Large intestine (tissue), 3 donors: ENCODE data around the gene TUBB1. TPM values are rescaled to one million over a fixed set of nuclear protein-coding genes. Genes with fewer than 3 reads are reported as not detected.

ENCODE experiments used
- DNase-seq, 2 donors: peaks; one replicate each; pipeline versions ENCODE4 v3.0.0 to v3.0.0-alpha.2; 2013
- H3K27ac ChIP-seq: one replicate; pipeline ENCODE4 v1.5.1; 2013; ENCODE audit warnings: low read length
- H3K27me3 ChIP-seq: 2 replicates; pipeline ENCODE4 v1.6.1; 2013; ENCODE audit warnings: low read length; ENCODE audit not compliant: control insufficient read depth, insufficient read depth
- H3K36me3 ChIP-seq: 2 replicates; pipeline ENCODE4 v1.6.1; 2013; ENCODE audit warnings: low read length; ENCODE audit not compliant: control insufficient read depth, insufficient read depth
- H3K4me1 ChIP-seq: one replicate; pipeline ENCODE4 v1.6.1; 2013; ENCODE audit warnings: low read length; ENCODE audit not compliant: control insufficient read depth, insufficient read depth
- H3K4me3 ChIP-seq: one replicate; pipeline ENCODE4 v1.5.1; 2013; ENCODE audit warnings: low read length
- H3K9me3 ChIP-seq: one replicate; pipeline ENCODE4 v1.6.1; 2013; ENCODE audit warnings: mild to moderate bottlenecking, low read depth, low read length, moderate library complexity; ENCODE audit not compliant: control insufficient read depth
- whole genome bisulfite sequencing: methylation state at CpG from one replicate; pipeline ENCODE4 v1.1.5; 2013; ENCODE audit warnings: low lambda C conversion rate; ENCODE audit not compliant: insufficient coverage; 5-methylcytosine and 5-hydroxymethylcytosine counted together
- polyA plus RNA-seq: library from polyadenylated mRNA; unstranded; fragments of 120-200 nt; gene quantifications from one replicate; pipeline ENCODE4 v1.2.1, GENCODE V29; 2013

The TUBB1 gene
- polyA plus RNA-seq, 1 donor: 0.52 TPM

GRCh38 chr20:59022754-59023153, 3.5 kb downstream of the TUBB1 start:
- no peak overlapping the region for H3K4me3 ChIP-seq
- no peak for DNase-seq
- H3K27ac ChIP-seq: no peak overlapping the region
- H3K36me3 ChIP-seq: peaks cover 37% of the 10 kb centered on the region
- no peaks in the 10 kb centered on the region for H3K4me1 ChIP-seq
- no peaks in the 10 kb centered on the region for H3K9me3 ChIP-seq
- no peaks in the 10 kb centered on the region for H3K27me3 ChIP-seq
- no CpG with 5 or more reads among the region's 15 CpGs for WGBS

GRCh38 chr20:59023616-59024015, 4.4 kb downstream of the TUBB1 start:
- Histone ChIP-seq H3K9me3 (no peaks in the 10 kb centered on the region), H3K4me1 (no peaks in the 10 kb centered on the region), H3K27me3 (no peaks in the 10 kb centered on the region), H3K36me3 (peaks cover 41% of the 10 kb centered on the region), H3K27ac (no peak overlapping the region), H3K4me3 (no peak overlapping the region)
- no CpG with 5 or more reads among the region's 13 CpGs for WGBS
- DNase-seq: no peak

GRCh38 chr20:59024111-59024530, 4.9 kb downstream of the TUBB1 start:
- Histone ChIP-seq H3K4me3 (no peak overlapping the region), H3K27ac (no peak overlapping the region), H3K4me1 (peaks cover 4% of the 10 kb centered on the region), H3K27me3 (no peaks in the 10 kb centered on the region), H3K36me3 (peaks cover 45% of the 10 kb centered on the region), H3K9me3 (no peaks in the 10 kb centered on the region)
- WGBS: no CpG with 5 or more reads among the region's 24 CpGs
- DNase-seq: no peak

DNA sequence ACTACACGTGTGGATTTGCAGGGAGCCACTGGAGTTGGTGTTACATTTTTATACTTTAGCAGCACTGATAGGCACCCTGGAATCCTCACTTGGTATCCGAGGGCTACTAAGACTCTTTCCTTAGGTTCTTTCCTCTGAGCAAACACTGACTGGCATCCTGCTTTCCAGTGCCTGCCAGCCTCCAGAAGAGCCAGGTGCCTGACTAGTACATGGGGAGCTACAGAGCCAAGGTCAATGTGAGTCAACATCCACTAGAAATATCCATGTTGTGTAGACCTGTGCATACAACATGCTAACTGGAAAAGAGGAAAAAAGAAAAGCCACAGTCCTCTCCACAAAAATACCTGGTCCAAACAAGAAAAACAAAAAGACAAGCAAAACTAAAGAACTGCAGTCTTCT, 5.9 kb downstream of the TUBB1 start:
- Histone ChIP-seq H3K27ac (no peak overlapping the region), H3K9me3 (no peaks in the 10 kb centered on the region), H3K36me3 (peaks cover 51% of the 10 kb centered on the region), H3K27me3 (no peaks in the 10 kb centered on the region), H3K4me3 (no peak overlapping the region), H3K4me1 (peaks cover 5% of the 10 kb centered on the region)
- no CpG with 5 or more reads among the region's 2 CpGs for WGBS
- no peak for DNase-seq

GRCh38 chr20:59025511-59025910, 6.3 kb downstream of the TUBB1 start:
- DNase-seq: no peak
- Histone ChIP-seq H3K27ac (no peak overlapping the region), H3K9me3 (no peaks in the 10 kb centered on the region), H3K36me3 (peaks cover 53% of the 10 kb centered on the region), H3K4me3 (no peak overlapping the region), H3K27me3 (no peaks in the 10 kb centered on the region), H3K4me1 (peaks cover 5% of the 10 kb centered on the region)
- 90% methylated on average over 2 of the region's 4 CpGs for WGBS

GRCh38 chr20:59026904-59027740, 7.9 kb downstream of the TUBB1 start:
- Histone ChIP-seq H3K27ac (no peak overlapping the region), H3K9me3 (no peaks in the 10 kb centered on the region), H3K4me1 (peaks cover 5% of the 10 kb centered on the region), H3K36me3 (peaks cover 53% of the 10 kb centered on the region), H3K27me3 (no peaks in the 10 kb centered on the region), H3K4me3 (no peak overlapping the region)
- no peak for DNase-seq
- WGBS: 100% methylated on average over 1 of the region's 5 CpGs

DNA sequence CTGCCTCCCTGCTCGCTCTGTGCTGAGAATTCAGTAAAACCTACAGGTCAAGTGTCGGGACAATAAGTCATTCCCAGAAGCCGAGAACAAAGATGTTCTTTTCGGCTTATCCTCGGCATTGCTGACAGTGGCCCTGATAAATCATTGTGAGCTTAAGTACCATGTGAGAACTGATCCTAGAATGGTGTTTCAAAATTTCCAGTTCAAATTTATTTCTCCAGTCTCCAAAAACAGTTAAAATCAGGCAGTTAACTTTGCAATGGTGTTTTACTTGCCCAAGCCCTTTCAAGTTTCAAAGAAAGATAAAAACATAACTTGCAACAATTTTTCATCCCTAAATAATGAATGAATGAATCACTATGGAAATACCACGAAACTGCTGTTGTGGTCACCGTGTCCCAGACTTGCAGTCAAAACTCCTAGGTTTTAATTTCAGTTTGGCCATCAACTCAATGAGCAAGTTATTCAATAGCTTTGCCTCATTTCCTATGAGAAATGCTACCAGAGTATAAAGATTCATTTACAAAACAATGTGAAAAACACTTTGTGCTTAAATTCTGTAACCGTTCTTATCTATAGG, 8.6 kb downstream of the TUBB1 start:
- no peak for DNase-seq
- H3K27me3 ChIP-seq: no peaks in the 10 kb centered on the region
- no peaks in the 10 kb centered on the region for H3K9me3 ChIP-seq
- H3K36me3 ChIP-seq: peaks cover 49% of the 10 kb centered on the region
- peaks cover 8% of the 10 kb centered on the region for H3K4me1 ChIP-seq
- H3K27ac ChIP-seq: no peak overlapping the region
- no peak overlapping the region for H3K4me3 ChIP-seq
- 100% methylated on average over 1 of the region's 8 CpGs for WGBS

DNA sequence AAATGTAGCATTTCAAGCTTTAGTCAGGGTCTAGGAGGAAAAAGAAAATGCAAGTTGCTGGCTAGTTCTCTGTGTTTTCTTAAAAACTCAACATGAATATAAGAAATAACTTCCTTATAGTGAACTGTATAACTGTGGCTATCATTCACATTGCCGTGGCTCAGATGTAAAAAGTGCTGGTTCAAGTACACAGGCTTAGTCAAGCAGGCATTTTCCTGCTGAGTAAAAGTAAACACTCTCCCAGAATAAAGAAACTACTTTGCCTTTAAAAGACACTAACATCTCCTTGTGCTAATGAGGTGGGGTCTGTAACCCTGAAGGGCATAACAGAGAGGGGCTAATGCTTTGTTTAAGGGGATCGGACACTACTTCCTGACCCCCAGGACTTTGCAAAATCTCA, 9.6 kb downstream of the TUBB1 start:
- Histone ChIP-seq H3K27me3 (no peaks in the 10 kb centered on the region), H3K4me3 (no peak overlapping the region), H3K36me3 (peaks cover 40% of the 10 kb centered on the region), H3K27ac (no peak overlapping the region), H3K4me1 (peaks cover 9% of the 10 kb centered on the region), H3K9me3 (no peaks in the 10 kb centered on the region)
- DNase-seq: no peak
- no CpG with 5 or more reads among the region's 2 CpGs for whole genome bisulfite sequencing

DNA sequence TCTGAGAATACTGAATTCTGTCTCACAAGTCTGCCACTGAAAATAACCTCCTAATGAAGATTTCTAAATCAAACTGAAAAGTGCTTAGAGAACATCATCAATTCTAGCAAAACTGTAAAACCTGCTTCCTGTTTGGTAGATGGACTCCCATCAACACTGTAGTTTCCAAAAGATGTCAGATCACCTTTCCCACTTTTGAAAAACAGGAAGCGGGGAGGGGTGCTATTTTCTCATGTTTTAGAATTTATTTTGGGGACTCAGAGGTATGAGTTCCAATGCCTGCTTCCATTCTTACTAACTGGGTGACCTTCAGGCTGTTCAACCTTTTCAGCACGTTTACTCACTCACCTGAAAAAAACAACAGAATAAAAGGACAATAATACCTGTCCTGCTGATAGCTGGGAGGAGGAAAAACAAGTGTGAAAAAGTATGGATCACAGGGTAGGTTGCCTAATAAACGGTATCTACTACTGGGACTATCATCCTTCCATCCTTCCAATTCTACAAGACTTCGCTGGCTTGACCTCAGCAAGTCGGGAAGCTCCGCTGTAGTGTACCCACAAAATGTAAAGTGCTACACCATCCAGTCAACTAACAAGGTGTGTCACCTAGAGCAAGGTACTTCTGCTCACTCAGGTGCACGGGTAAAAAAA, 11.8 kb downstream of the TUBB1 start:
- H3K4me3 ChIP-seq: peak overlapping the region; percentile 86
- DNase-seq: no peak
- no peaks in the 10 kb centered on the region for H3K27me3 ChIP-seq
- peak overlapping the region; percentile 92 for H3K27ac ChIP-seq
- peaks cover 9% of the 10 kb centered on the region for H3K4me1 ChIP-seq
- no CpG with 5 or more reads among the region's 7 CpGs for WGBS
- H3K9me3 ChIP-seq: no peaks in the 10 kb centered on the region
- peaks cover 43% of the 10 kb centered on the region for H3K36me3 ChIP-seq

DNA sequence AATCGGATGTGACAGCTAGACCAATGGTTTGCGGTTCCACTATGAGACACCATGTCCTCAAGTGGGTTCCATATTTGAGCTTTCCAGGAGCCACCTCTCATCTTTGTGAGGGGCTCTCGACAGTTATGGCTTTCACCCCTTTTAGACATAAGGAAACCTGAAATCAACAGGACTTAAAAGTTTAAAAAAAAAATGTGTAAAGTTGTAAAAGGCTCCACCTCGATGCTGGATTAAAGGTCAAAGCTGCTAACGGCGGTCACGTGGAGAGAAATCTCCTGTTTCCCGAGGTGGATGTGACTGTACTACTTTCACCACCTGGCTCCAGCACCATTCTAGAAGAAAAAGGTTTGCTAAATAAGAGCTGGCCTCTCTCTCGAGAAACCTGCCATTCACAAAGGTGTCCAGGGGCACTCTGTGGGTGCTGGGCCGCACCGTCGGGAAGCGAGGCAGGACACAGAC, 12.4 kb downstream of the TUBB1 start:
- Histone ChIP-seq H3K36me3 (peaks cover 46% of the 10 kb centered on the region), H3K27me3 (no peaks in the 10 kb centered on the region), H3K4me1 (peaks cover 9% of the 10 kb centered on the region), H3K9me3 (no peaks in the 10 kb centered on the region), H3K4me3 (peak overlapping the region; percentile 86), H3K27ac (peak overlapping the region; percentile 92)
- peak in 1 of 2 donors; percentile 78 for DNase-seq
- no CpG with 5 or more reads among the region's 13 CpGs for WGBS
